Measurements from ENCODE around the gene GPANK1. TPM values are rescaled to one million over a fixed set of nuclear protein-coding genes. Genes with fewer than 3 reads are reported as not detected.

GPANK1 gene
- total and polyA plus RNA-seq, 2 donors (not counting 1 experiment from before 2014, with no cell fraction given) = 22.6 to 24.3 TPM

GRCh38 chr6:31636698-31637596, 27.9 kb downstream of the GPANK1 start:
- H3K27ac ChIP-seq (ENCODE audit: low read length in 2 of 2) = no peak overlapping the region
- no peak overlapping the region for H3K4me2 ChIP-seq (replicated peaks; ENCODE audit: low read depth, low read length, poor library complexity, severe bottlenecking)
- H3K27me3 ChIP-seq (replicated peaks in 1 of 4; ENCODE audit: control extremely low read depth in 1 of 4, control insufficient read depth in 3 of 4, insufficient read depth in 4 of 4, low read length in 3 of 4) = no peaks in the 10 kb centered on the region
- ChIA-PET POLR2A (interaction anchor here (1.1 kb wide), 1 partner anchor 15 kb away, joined by 3 read pairs; no protein-coding TSS in a partner anchor), CTCF (interaction anchor here (0.6 kb wide), 1 partner anchor 195 kb away, joined by 3 read pairs; no protein-coding TSS in a partner anchor)
- no peak for TF ChIP-seq EZH2 (IDR thresholded peaks at IDR 0.05; ENCODE audit: borderline replicate concordance, insufficient read depth, low read depth, low read length, poor library complexity, severe bottlenecking)
- TF ChIP-seq, protein P1, sequence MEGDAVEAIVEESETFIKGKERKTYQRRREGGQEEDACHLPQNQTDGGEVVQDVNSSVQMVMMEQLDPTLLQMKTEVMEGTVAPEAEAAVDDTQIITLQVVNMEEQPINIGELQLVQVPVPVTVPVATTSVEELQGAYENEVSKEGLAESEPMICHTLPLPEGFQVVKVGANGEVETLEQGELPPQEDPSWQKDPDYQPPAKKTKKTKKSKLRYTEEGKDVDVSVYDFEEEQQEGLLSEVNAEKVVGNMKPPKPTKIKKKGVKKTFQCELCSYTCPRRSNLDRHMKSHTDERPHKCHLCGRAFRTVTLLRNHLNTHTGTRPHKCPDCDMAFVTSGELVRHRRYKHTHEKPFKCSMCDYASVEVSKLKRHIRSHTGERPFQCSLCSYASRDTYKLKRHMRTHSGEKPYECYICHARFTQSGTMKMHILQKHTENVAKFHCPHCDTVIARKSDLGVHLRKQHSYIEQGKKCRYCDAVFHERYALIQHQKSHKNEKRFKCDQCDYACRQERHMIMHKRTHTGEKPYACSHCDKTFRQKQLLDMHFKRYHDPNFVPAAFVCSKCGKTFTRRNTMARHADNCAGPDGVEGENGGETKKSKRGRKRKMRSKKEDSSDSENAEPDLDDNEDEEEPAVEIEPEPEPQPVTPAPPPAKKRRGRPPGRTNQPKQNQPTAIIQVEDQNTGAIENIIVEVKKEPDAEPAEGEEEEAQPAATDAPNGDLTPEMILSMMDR (IDR thresholded peaks at IDR 0.05) = no peak
- no peak overlapping the region for H3K4me3 ChIP-seq (ENCODE audit: control extremely low read depth in 1 of 5, extremely low read depth in 1 of 5, insufficient read depth in 1 of 5, low read depth in 2 of 5, low read length in 4 of 5)
- Mint-ChIP-seq H3K27me3 (no peaks in the 10 kb centered on the region), H3K9me3 (ENCODE audit: insufficient read depth) (no peaks in the 10 kb centered on the region), H3K4me1 (no peaks in the 10 kb centered on the region), H3K4me3 (no peak overlapping the region), H3K27ac (no peak overlapping the region)
- no peaks in the 10 kb centered on the region for H3K9me3 ChIP-seq (ENCODE audit: control extremely low read depth in 1 of 3, control insufficient read depth in 2 of 3, insufficient read depth in 1 of 3, low read length in 2 of 3)
- no peaks in the 10 kb centered on the region for H3K4me1 ChIP-seq (ENCODE audit: control insufficient read depth in 2 of 2, insufficient read depth in 2 of 2, low read length in 2 of 2)
- 94% methylated on average over 21 of the region's 27 CpGs for WGBS (ENCODE audit: insufficient coverage)
- H2AFZ ChIP-seq (ENCODE audit: insufficient read depth, low read depth, low read length, poor library complexity, severe bottlenecking) = no peak overlapping the region
- no peak overlapping the region for H3K9ac ChIP-seq (ENCODE audit: low read length)
- intact Hi-C loops (cut with micrococcal nuclease) = no loop called here
- peaks cover 12 to 91% of the 10 kb centered on the region in 2 experiments for H3K36me3 ChIP-seq (replicated peaks in 1 of 2; ENCODE audit: control extremely low read depth in 1 of 2, control insufficient read depth in 1 of 2, extremely low read depth in 1 of 2, insufficient read depth in 2 of 2, low read length in 1 of 2)
- DNase-seq = no peak
- H4K20me1 ChIP-seq (ENCODE audit: control insufficient read depth, insufficient read depth, low read length, poor library complexity, severe bottlenecking) = peaks cover 22% of the 10 kb centered on the region
- ATAC-seq (ENCODE audit: low read depth) = no peak
- peaks cover 6% of the 10 kb centered on the region for H3K79me2 ChIP-seq (ENCODE audit: control insufficient read depth, insufficient read depth, low read length)

Measured in B cell (primary cell).